WTC11 (cell line): ENCODE data around the gene USP13. TPM values are rescaled to one million over a fixed set of nuclear protein-coding genes. Genes with fewer than 3 reads are reported as not detected.

Experiments
- ATAC-seq: fragments of 200-7000 bp; cut with Tn5 transposase; 2 replicates; pipeline ENCODE4 v1.10.0; 2021; ENCODE audit warnings: mild to moderate bottlenecking, moderate library complexity
- CTCF ChIA-PET: fragments of 300-600 bp; sonication (Branson Sonifier 250); formaldehyde crosslinking; loops from one replicate; lab custom pipeline; 2021; ENCODE audit warnings: antibody characterized with exemption; lab: Charles Lee
- POLR2A ChIA-PET: fragments of 350-600 bp; sonication (Branson Sonifier 250); formaldehyde crosslinking; loops from one replicate; lab custom pipeline; 2021; ENCODE audit warnings: antibody characterized with exemption; lab: Charles Lee
- DNase-seq: peaks from one replicate; pipeline ENCODE4 v3.0.0; 2021; ENCODE audit warnings: low spot score
- H3K27ac Mint-ChIP-seq: 2 replicates; pipeline ENCODE4 v1.8.0; 2021; ENCODE audit warnings: mixed read lengths
- H3K27me3 Mint-ChIP-seq: 2 replicates; pipeline ENCODE4 v1.8.0; 2021; ENCODE audit warnings: low read depth, mild to moderate bottlenecking, moderate library complexity, mixed read lengths
- H3K36me3 Mint-ChIP-seq: 2 replicates; pipeline ENCODE4 v1.8.0; 2021; ENCODE audit warnings: mixed read lengths
- H3K4me1 Mint-ChIP-seq: 2 replicates; pipeline ENCODE4 v1.8.0; 2022; ENCODE audit warnings: mixed read lengths
- H3K4me3 Mint-ChIP-seq: 2 replicates; pipeline ENCODE4 v1.8.0; 2021; ENCODE audit warnings: mild to moderate bottlenecking, moderate library complexity, mixed read lengths
- H3K9me3 Mint-ChIP-seq: 2 replicates; pipeline ENCODE4 v1.8.0; 2021; ENCODE audit warnings: mixed read lengths
- ATF6 ChIP-seq: sonication (generic); formaldehyde crosslinking; IDR thresholded peaks from 2 replicates; pipeline ENCODE4 v1.8.1; 2023; ENCODE audit warnings: mild to moderate bottlenecking, missing genetic modification reagents
- CTCF ChIP-seq: fragments of 200-600 bp; IDR thresholded peaks from 2 replicates; pipeline ENCODE4 v1.8.0; 2022; ENCODE audit warnings: antibody characterized with exemption
- E2F5 ChIP-seq: sonication (generic); formaldehyde crosslinking; IDR thresholded peaks from 2 replicates; pipeline ENCODE4 v1.8.1; 2022; ENCODE audit warnings: mild to moderate bottlenecking, moderate library complexity, missing genetic modification reagents
- EMX1 ChIP-seq: fragments of 250-450 bp; sonication (Bioruptor Pico); IDR thresholded peaks from 2 replicates; pipeline ENCODE4 v1.8.0; 2021; ENCODE audit warnings: mild to moderate bottlenecking
- ESRRA ChIP-seq: sonication (generic); formaldehyde crosslinking; IDR thresholded peaks from 2 replicates; pipeline ENCODE4 v1.8.1; 2022; ENCODE audit warnings: mild to moderate bottlenecking, missing genetic modification reagents, borderline replicate concordance
- GABPB1 ChIP-seq: sonication (generic); formaldehyde crosslinking; IDR thresholded peaks from 2 replicates; pipeline ENCODE4 v1.8.1; 2023; ENCODE audit warnings: mild to moderate bottlenecking, missing genetic modification reagents
- JUN ChIP-seq: sonication (generic); formaldehyde crosslinking; IDR thresholded peaks from 2 replicates; pipeline ENCODE4 v1.8.0; 2023; ENCODE audit warnings: mild to moderate bottlenecking, missing genetic modification reagents
- KAT7 ChIP-seq: sonication (generic); formaldehyde crosslinking; IDR thresholded peaks from 2 replicates; pipeline ENCODE4 v1.8.1; 2023; ENCODE audit warnings: missing genetic modification reagents, mild to moderate bottlenecking, borderline replicate concordance
- MAX ChIP-seq: sonication (generic); formaldehyde crosslinking; IDR thresholded peaks from 2 replicates; pipeline ENCODE4 v1.8.0; 2022; ENCODE audit warnings: mild to moderate bottlenecking, missing genetic modification reagents
- NFATC4 ChIP-seq: fragments of 250-450 bp; sonication (Bioruptor Pico); IDR thresholded peaks from 2 replicates; pipeline ENCODE4 v1.9.0; 2021; ENCODE audit warnings: mild to moderate bottlenecking
- NR2C2 ChIP-seq: sonication (generic); formaldehyde crosslinking; IDR thresholded peaks from 2 replicates; pipeline ENCODE4 v1.8.0; 2022; ENCODE audit warnings: mild to moderate bottlenecking, missing genetic modification reagents
- NR3C1 ChIP-seq: sonication (generic); formaldehyde crosslinking; conservative IDR thresholded peaks from 2 replicates; pipeline ENCODE4 v1.8.1; 2023; ENCODE audit warnings: low read depth, mild to moderate bottlenecking, missing genetic modification reagents
- OVOL2 ChIP-seq: fragments of 250-450 bp; sonication (Bioruptor Pico); IDR thresholded peaks from 2 replicates; pipeline ENCODE4 v1.9.0; 2021; ENCODE audit warnings: mild to moderate bottlenecking, borderline replicate concordance
- PRRX2 ChIP-seq: fragments of 250-450 bp; sonication (Bioruptor Pico); IDR thresholded peaks from 2 replicates; pipeline ENCODE4 v1.8.0; 2021; ENCODE audit warnings: mild to moderate bottlenecking
- TEAD4 ChIP-seq: sonication (generic); formaldehyde crosslinking; IDR thresholded peaks from 2 replicates; pipeline ENCODE4 v1.8.0; 2022; ENCODE audit warnings: mild to moderate bottlenecking, missing genetic modification reagents
- USF1 ChIP-seq: sonication (generic); formaldehyde crosslinking; IDR thresholded peaks from 2 replicates; pipeline ENCODE4 v1.8.0; 2022; ENCODE audit warnings: mild to moderate bottlenecking, missing genetic modification reagents
- ZMAT4 ChIP-seq: fragments of 250-450 bp; sonication (Bioruptor Pico); IDR thresholded peaks from 2 replicates; pipeline ENCODE4 v1.9.0; 2021; ENCODE audit warnings: mild to moderate bottlenecking
- ZNF219 ChIP-seq: sonication (generic); formaldehyde crosslinking; IDR thresholded peaks from 2 replicates; pipeline ENCODE4 v1.8.0; 2023; ENCODE audit warnings: missing genetic modification reagents, mild to moderate bottlenecking, borderline replicate concordance
- ZNF317 ChIP-seq: sonication (generic); formaldehyde crosslinking; IDR thresholded peaks from 2 replicates; pipeline ENCODE4 v1.8.1; 2023; ENCODE audit warnings: low read depth, mild to moderate bottlenecking, moderate library complexity, missing genetic modification reagents, borderline replicate concordance
- ZNF396 ChIP-seq: fragments of 250-450 bp; sonication (Bioruptor Pico); IDR thresholded peaks from 2 replicates; pipeline ENCODE4 v1.8.0; 2021; ENCODE audit warnings: mild to moderate bottlenecking, moderate library complexity, borderline replicate concordance
- ZNF416 ChIP-seq: fragments of 250-450 bp; sonication (Bioruptor Pico); IDR thresholded peaks from 2 replicates; pipeline ENCODE4 v1.9.0; 2021; ENCODE audit warnings: mild to moderate bottlenecking, inconsistent platforms
- ZNF512 ChIP-seq: sonication (generic); formaldehyde crosslinking; IDR thresholded peaks from 2 replicates; pipeline ENCODE4 v1.8.1; 2022; ENCODE audit warnings: missing genetic modification reagents, borderline replicate concordance
- total RNA-seq: library from RNA; stranded (reverse); gene quantifications from 3 replicates; pipeline ENCODE4 v1.2.3, GENCODE V29; 2021

USP13 gene
- total RNA-seq, 1 experiment from 2014 or later, result 26.8 TPM

GRCh38 chr3:179603321-179603720 is 49.5 kb upstream of the USP13 start:
- no peak for ATAC-seq
- CTCF ChIA-PET, result no interaction called here
- H3K27ac Mint-ChIP-seq, result no peak overlapping the region
- TF ChIP-seq ZNF317 (CRISPR knock-in tag) (no peak), NFATC4 (CRISPR knock-in tag) (no peak), NR2C2 (CRISPR knock-in tag) (no peak), OVOL2 (no peak), NR3C1 (CRISPR knock-in tag) (no peak), ATF6 (CRISPR knock-in tag) (no peak), TEAD4 (CRISPR knock-in tag) (no peak), KAT7 (CRISPR knock-in tag) (no peak), ZNF219 (CRISPR knock-in tag) (no peak), ZNF416 (no peak), ZNF396 (no peak), PRRX2 (CRISPR knock-in tag) (no peak), MAX (no peak), ZMAT4 (CRISPR knock-in tag) (no peak), ESRRA (CRISPR knock-in tag) (no peak)
- DNase-seq, result no peak
- H3K27me3 Mint-ChIP-seq, result no peaks in the 10 kb centered on the region
- H3K4me3 Mint-ChIP-seq, result peak overlapping the region; percentile 99
- H3K4me1 Mint-ChIP-seq, result peaks cover 4% of the 10 kb centered on the region
- peaks cover 41% of the 10 kb centered on the region for H3K36me3 Mint-ChIP-seq
- no peaks in the 10 kb centered on the region for H3K9me3 Mint-ChIP-seq
- POLR2A ChIA-PET, result interaction anchor here (0.6 kb wide), 1 partner anchor 433 kb away, joined by 3 read pairs; no protein-coding TSS in a partner anchor

- Mint-ChIP-seq H3K27me3 (no peaks in the 10 kb centered on the region), H3K36me3 (peaks cover 36% of the 10 kb centered on the region), H3K4me1 (peaks cover 4% of the 10 kb centered on the region), H3K9me3 (no peaks in the 10 kb centered on the region), H3K4me3 (peak overlapping the region; percentile 99), H3K27ac (peak overlapping the region; percentile 100)
- ChIA-PET CTCF (no interaction called here), POLR2A (interaction anchor here (0.6 kb wide), 1 partner anchor 432 kb away, joined by 3 read pairs; no protein-coding TSS in a partner anchor)
- TF ChIP-seq E2F5 (CRISPR knock-in tag) (no peak), CTCF (no peak), GABPB1 (CRISPR knock-in tag) (no peak), USF1 (CRISPR knock-in tag) (no peak), EMX1 (CRISPR knock-in tag) (no peak), ZNF512 (CRISPR knock-in tag) (no peak), JUN (no peak)
- DNase-seq (no peak), ATAC-seq (no peak)
Measured at GRCh38 chr3:179603831-179604230, 49.0 kb upstream of the USP13 start.
